GM12878 (cell line): ENCODE measurements around the gene SIVA1. TPM values are rescaled to one million over a fixed set of nuclear protein-coding genes. Genes with fewer than 3 reads are reported as not detected.

Experiments
- ATAC-seq: fragments of 200-7000 bp; cut with Tn5 transposase; 3 replicates; pipeline ENCODE4 v1.9.1; 2020; ENCODE audit warnings: mild to moderate bottlenecking, moderate library complexity
- BruUV-seq: library from RNA; stranded (reverse); fragments of 400-500 nt; replicated peaks from 2 replicates; lab custom pipeline; 2021; lab: Mats Ljungman, UMichigan
- CTCF ChIA-PET: fragments of 300-600 bp; sonication (Branson Sonifier 250); formaldehyde crosslinking; extraction: SDS; loops from one replicate; lab custom pipeline; 2021; ENCODE audit warnings: inconsistent platforms; lab: Yijun Ruan, JAX
- POLR2A ChIA-PET: fragments of 350-600 bp; formaldehyde crosslinking; extraction: SDS; loops from one replicate; lab custom pipeline; 2021; ENCODE audit warnings: inconsistent platforms; lab: Charles Lee
- RAD21 ChIA-PET: fragments of 300-600 bp; sonication (Branson Sonifier 250); formaldehyde crosslinking; loops from one replicate; lab custom pipeline; 2023; ENCODE audit warnings: antibody characterized with exemption; ENCODE audit not compliant: unreplicated experiment; lab: Charles Lee
- SMC1A ChIA-PET: fragments of 300-600 bp; sonication (Branson Sonifier 250); formaldehyde crosslinking; loops from one replicate; lab custom pipeline; 2023; ENCODE audit not compliant: unreplicated experiment, uncharacterized antibody; lab: Charles Lee
- DNase-seq: peaks from one replicate; pipeline ENCODE4 v3.0.0-alpha.2; 2011; ENCODE audit warnings: low read depth, low spot score
- FAIRE-seq: peaks from 3 replicates; lab custom pipeline; 2011; peaks lifted over from hg19 to GRCh38; lab: Jason Lieb, UNC
- H2AFZ ChIP-seq: 2 replicates; pipeline ENCODE4 v1.6.0; 2011; ENCODE audit warnings: low read depth, low read length, control low read depth; ENCODE audit not compliant: control insufficient read depth
- H3K27ac ChIP-seq: 2 replicates; pipeline ENCODE4 v1.5.1; 2011; ENCODE audit warnings: control low read depth; ENCODE audit not compliant: control insufficient read depth, insufficient read depth
- H3K27me3 ChIP-seq, 2 experiments: replicated peaks in 1 of 2; 2 replicates each; pipeline versions ENCODE4 v1.6.0 to v1.6.1; 2011; ENCODE audit warnings: low read length in 1 of 2; ENCODE audit not compliant: control insufficient read depth in 2 of 2, insufficient read depth in 2 of 2
- H3K36me3 ChIP-seq, 2 experiments: 2 replicates each; pipeline ENCODE4 v1.5.1; 2011; ENCODE audit warnings: low read length in 1 of 2; ENCODE audit not compliant: control insufficient read depth in 2 of 2, insufficient read depth in 2 of 2
- H3K4me1 ChIP-seq: 2 replicates; pipeline ENCODE4 v1.6.1; 2011; ENCODE audit warnings: mild to moderate bottlenecking, low read length, moderate library complexity, mixed read lengths; ENCODE audit not compliant: control insufficient read depth, insufficient read depth
- H3K4me2 ChIP-seq: 2 replicates; pipeline ENCODE4 v1.6.0; 2011; ENCODE audit warnings: control low read depth; ENCODE audit not compliant: control insufficient read depth, insufficient read depth
- H3K4me3 ChIP-seq: fragments of 200-600 bp; sonication (generic); 2 replicates; pipeline ENCODE4 v1.5.1; 2016
- H3K79me2 ChIP-seq: 2 replicates; pipeline ENCODE4 v1.6.0; 2011; ENCODE audit warnings: low read length; ENCODE audit not compliant: control insufficient read depth, insufficient read depth
- H3K9ac ChIP-seq: 2 replicates; pipeline ENCODE4 v1.8.0; 2011; ENCODE audit warnings: low read length, control low read depth, mixed read lengths; ENCODE audit not compliant: control insufficient read depth, insufficient read depth
- H3K9me3 ChIP-seq: replicated peaks from 3 replicates; pipeline ENCODE4 v1.5.1; 2011; ENCODE audit warnings: mild to moderate bottlenecking, low read length; ENCODE audit not compliant: control insufficient read depth, insufficient read depth
- H4K20me1 ChIP-seq: 2 replicates; pipeline ENCODE4 v1.6.0; 2011; ENCODE audit not compliant: control insufficient read depth, insufficient read depth
- CBX5 ChIP-seq: sonication (generic); IDR thresholded peaks from 2 replicates; pipeline ENCODE4 v1.6.1; 2016; ENCODE audit warnings: low read depth, moderate library complexity, mild to moderate bottlenecking, inconsistent platforms
- CEBPB ChIP-seq, 2 experiments: fragments of 150-350 bp in 1 of 2; IDR thresholded peaks; 2 replicates each; pipeline ENCODE4 v1.6.1; 2012 to 2014; ENCODE audit warnings: low read depth in 2 of 2, low read length in 2 of 2, borderline replicate concordance in 1 of 2, inconsistent platforms in 1 of 2
- HCFC1 ChIP-seq: fragments of 150-350 bp; IDR thresholded peaks from 2 replicates; pipeline ENCODE4 v1.6.1; 2014; ENCODE audit warnings: low read length
- HSF1 ChIP-seq: fragments of 150-350 bp; IDR thresholded peaks from 2 replicates; pipeline ENCODE4 v1.6.1; 2014; ENCODE audit warnings: mild to moderate bottlenecking, low read depth, low read length
- IRF4 ChIP-seq: IDR thresholded peaks from 2 replicates; pipeline ENCODE4 v1.6.1; 2011; ENCODE audit warnings: low read depth, low read length
- MEF2B ChIP-seq: fragments of 450-650 bp; IDR thresholded peaks from 2 replicates; pipeline ENCODE4 v1.6.1; 2018; ENCODE audit warnings: mild to moderate bottlenecking, moderate library complexity; ENCODE audit not compliant: partially characterized antibody, poor library complexity, severe bottlenecking
- NFIC ChIP-seq: IDR thresholded peaks from 2 replicates; pipeline ENCODE4 v1.6.1; 2012; ENCODE audit warnings: low read depth, mild to moderate bottlenecking, inconsistent platforms, low read length, moderate library complexity
- RBBP5 ChIP-seq: fragments of 200-600 bp; sonication (generic); conservative IDR thresholded peaks from 2 replicates; pipeline ENCODE4 v1.6.1; 2016
- SP1 ChIP-seq: IDR thresholded peaks from one replicate; pipeline ENCODE4 v1.6.1; 2011; ENCODE audit warnings: low read depth, low read length
- STAT1 ChIP-seq: fragments of 450-650 bp; conservative IDR thresholded peaks from 2 replicates; pipeline ENCODE4 v1.6.1; 2014; ENCODE audit warnings: antibody characterized with exemption, mild to moderate bottlenecking
- SUZ12 ChIP-seq: fragments of 200-600 bp; sonication (generic); IDR thresholded peaks from one replicate; pipeline ENCODE4 v1.6.1; 2018; ENCODE audit warnings: antibody characterized with exemption, mild to moderate bottlenecking; ENCODE audit not compliant: unreplicated experiment
- ZBTB4 ChIP-seq: fragments of 450-650 bp; formaldehyde crosslinking; IDR thresholded peaks from 2 replicates; pipeline ENCODE4 v1.4.0; 2022; ENCODE audit warnings: mild to moderate bottlenecking, moderate library complexity
- ZNF217 ChIP-seq: fragments of 450-650 bp; IDR thresholded peaks from 2 replicates; pipeline ENCODE4 v1.6.1; 2017; ENCODE audit warnings: antibody characterized with exemption, mild to moderate bottlenecking
- ZNF274 ChIP-seq: IDR thresholded peaks from one replicate; pipeline ENCODE4 v1.8.0; 2011; ENCODE audit not compliant: insufficient read length, insufficient read depth
- WGBS: methylation state at CpG from one replicate; pipeline ENCODE4 v1.1.6; 2016; ENCODE audit warnings: low lambda C conversion rate; ENCODE audit not compliant: insufficient replicate concordance, insufficient coverage; ENCODE audit errors: missing lambda C conversion rate; 5-methylcytosine and 5-hydroxymethylcytosine counted together
- in situ Hi-C: fragments of 300-500 bp; cut with MboI; formaldehyde crosslinking; loops from 9 replicates; pipeline ENCODE4 v1.14.3; 2018; ENCODE audit warnings: mixed read lengths
- intact Hi-C: fragments of 100-400 bp; cut with micrococcal nuclease; formaldehyde crosslinking; loops from one replicate; pipeline ENCODE4 v1.14.2; 2022; ENCODE audit not compliant: unreplicated experiment
- polyA plus RNA-seq, 11 experiments: library from polyadenylated mRNA; depleted of rRNA in 4 of 11; unstranded in 6 of 11; stranded (reverse) in 5 of 11; fragments of >200 nt; fragmentation: Nextera tagmentation in 4 of 11; fragmentation: Illumina TruSeq in 1 of 11; extraction: Ambion mirVana in 4 of 11; extraction: Trizol in 1 of 11; gene quantifications; 1 replicate in 1 of 11; 2 replicates in 10 of 11; pipeline versions ENCODE4 v1.2.1 to v1.2.3, GENCODE V29; 2011 to 2016; ENCODE audit warnings: inconsistent platforms in 2 of 11, missing spikeins in 2 of 11, low read depth in 1 of 11
- total RNA-seq, 4 experiments: library from RNA; depleted of rRNA in 3 of 4; stranded (reverse); fragments of >200 nt in 3 of 4; fragmentation: Illumina TruSeq in 1 of 4; extraction: Trizol in 1 of 4; gene quantifications; 2 replicates each; pipeline versions ENCODE4 v1.2.1 to v1.2.3, GENCODE V29; 2013 to 2021
- TF ChIP-seq, protein P1 (sequence below), 3 experiments: IDR thresholded peaks in 2 of 3; conservative IDR thresholded peaks in 1 of 3; 2 replicates each; pipeline ENCODE4 v1.5.1; 2011; ENCODE audit warnings: low read depth in 3 of 3, low read length in 3 of 3, mild to moderate bottlenecking in 3 of 3, control low read depth in 2 of 3, moderate library complexity in 2 of 3, inconsistent platforms in 1 of 3, mixed read lengths in 1 of 3; ENCODE audit not compliant: control insufficient read depth in 2 of 3, insufficient read depth in 1 of 3; ENCODE audit errors: extremely low read depth in 1 of 3

SIVA1 gene
- total and polyA plus RNA-seq, 10 of the 15 experiments (the other 5 are each of a cell fraction or from before 2014, with no cell fraction given), result 4.6 to 282 (median 106) TPM

DNA sequence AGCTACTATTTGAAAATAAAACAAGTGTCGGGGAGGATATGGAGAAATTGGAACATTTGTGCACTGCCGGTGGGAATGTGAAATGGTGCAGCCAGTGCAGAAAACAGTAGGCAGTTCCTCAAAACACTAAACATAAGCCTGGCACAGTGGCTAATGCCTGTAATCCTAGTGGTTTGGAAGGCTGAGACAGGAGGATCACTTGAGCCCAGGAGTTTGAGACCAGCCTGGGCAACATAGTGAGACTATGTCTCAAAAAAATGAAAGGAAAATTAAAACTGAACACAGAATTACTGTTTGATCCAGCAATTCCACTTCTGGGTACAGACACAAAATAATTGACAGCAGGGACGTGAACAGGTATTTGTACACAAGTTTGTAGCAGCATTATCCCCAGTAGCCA, 12.6 kb downstream of the SIVA1 start (continued):
- no peak for TF ChIP-seq MEF2B
- no peak for TF ChIP-seq CBX5
- TF ChIP-seq ZNF274, result no peak
- TF ChIP-seq, protein P1, sequence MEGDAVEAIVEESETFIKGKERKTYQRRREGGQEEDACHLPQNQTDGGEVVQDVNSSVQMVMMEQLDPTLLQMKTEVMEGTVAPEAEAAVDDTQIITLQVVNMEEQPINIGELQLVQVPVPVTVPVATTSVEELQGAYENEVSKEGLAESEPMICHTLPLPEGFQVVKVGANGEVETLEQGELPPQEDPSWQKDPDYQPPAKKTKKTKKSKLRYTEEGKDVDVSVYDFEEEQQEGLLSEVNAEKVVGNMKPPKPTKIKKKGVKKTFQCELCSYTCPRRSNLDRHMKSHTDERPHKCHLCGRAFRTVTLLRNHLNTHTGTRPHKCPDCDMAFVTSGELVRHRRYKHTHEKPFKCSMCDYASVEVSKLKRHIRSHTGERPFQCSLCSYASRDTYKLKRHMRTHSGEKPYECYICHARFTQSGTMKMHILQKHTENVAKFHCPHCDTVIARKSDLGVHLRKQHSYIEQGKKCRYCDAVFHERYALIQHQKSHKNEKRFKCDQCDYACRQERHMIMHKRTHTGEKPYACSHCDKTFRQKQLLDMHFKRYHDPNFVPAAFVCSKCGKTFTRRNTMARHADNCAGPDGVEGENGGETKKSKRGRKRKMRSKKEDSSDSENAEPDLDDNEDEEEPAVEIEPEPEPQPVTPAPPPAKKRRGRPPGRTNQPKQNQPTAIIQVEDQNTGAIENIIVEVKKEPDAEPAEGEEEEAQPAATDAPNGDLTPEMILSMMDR (IDR thresholded peaks at IDR 0.05 in 2 of 3, conservative IDR thresholded peaks at IDR 0.05 in 1 of 3; ENCODE audit: control insufficient read depth in 2 of 3, extremely low read depth in 1 of 3, insufficient read depth in 1 of 3, low read depth in 3 of 3, low read length in 3 of 3), result no peak
- no peak for TF ChIP-seq STAT1

- in situ Hi-C loops (loop anchor here (5.0 kb wide), 1 partner anchor 56 kb away; no protein-coding TSS in a partner anchor), intact Hi-C loops (no loop called here)
- SMC1A ChIA-PET, result interaction anchor here (0.8 to 2.0 kb wide), 2 partner anchors 14 to 141 kb away, joined by 3 to 5 read pairs; partner anchors contain the start of gene SIVA1
- Histone ChIP-seq H2AFZ (no peak overlapping the region), H4K20me1 (no peaks in the 10 kb centered on the region), H3K4me3 (no peak overlapping the region), H3K9me3 (no peaks in the 10 kb centered on the region; the same call in 2 of the 3 replicates), H3K27me3 (no peaks in the 10 kb centered on the region), H3K36me3 (peaks cover 0 to 3% of the 10 kb centered on the region in 2 experiments; a peak in 3 of 4 replicates), H3K27ac (no peak overlapping the region), H3K79me2 (no peaks in the 10 kb centered on the region), H3K4me2 (no peak overlapping the region), H3K4me1 (no peaks in the 10 kb centered on the region; the same call in 1 of the 2 replicates), H3K9ac (no peak overlapping the region)
- POLR2A ChIA-PET, result no interaction called here
- no TSS peak for BruUV-seq
- DNase-seq, result no peak
- RAD21 ChIA-PET, result interaction anchor here (0.9 to 1.0 kb wide), 2 partner anchors 59 to 60 kb away, joined by 4 read pairs; no protein-coding TSS in a partner anchor
- no peak for FAIRE-seq
- no peak for ATAC-seq
- CTCF ChIA-PET, result interaction anchor here (0.9 to 3.0 kb wide), 6 partner anchors 14 to 278 kb away, joined by 3 to 48 read pairs (median 4); no protein-coding TSS in a partner anchor
- 88% methylated on average over 4 of the region's 4 CpGs for WGBS
- TF ChIP-seq SUZ12 (no peak), NFIC (no peak), IRF4 (no peak), SP1 (no peak), HCFC1 (no peak), ZNF217 (no peak), ZBTB4 (no peak), CEBPB (IDR thresholded peaks at IDR 0.05; ENCODE audit: borderline replicate concordance in 1 of 2, low read depth in 2 of 2, low read length in 2 of 2) (no peak), RBBP5 (no peak), HSF1 (no peak)
Observed at GRCh38 chr14:104766256-104766862, 13.4 kb downstream of the SIVA1 start.
